HFF-Myc (cell line): ENCODE results near the gene KRTAP27-1.

ENCODE experiments used
- DNase-seq: peaks from one replicate; pipeline ENCODE4 v3.0.0-alpha.2; 2011; ENCODE audit warnings: low read depth; ENCODE audit errors: extremely low read depth
- H3K4me3 ChIP-seq: replicated peaks from 2 replicates; pipeline ENCODE4 v1.5.1; 2011; ENCODE audit warnings: low read depth, mild to moderate bottlenecking, control low read depth, low read length
- TF ChIP-seq, protein P1 (sequence below): IDR thresholded peaks from 2 replicates; pipeline ENCODE4 v1.5.1; 2012; ENCODE audit warnings: mild to moderate bottlenecking, low read depth, low read length, control low read depth; ENCODE audit errors: missing control alignments

Gene KRTAP27-1

DNA sequence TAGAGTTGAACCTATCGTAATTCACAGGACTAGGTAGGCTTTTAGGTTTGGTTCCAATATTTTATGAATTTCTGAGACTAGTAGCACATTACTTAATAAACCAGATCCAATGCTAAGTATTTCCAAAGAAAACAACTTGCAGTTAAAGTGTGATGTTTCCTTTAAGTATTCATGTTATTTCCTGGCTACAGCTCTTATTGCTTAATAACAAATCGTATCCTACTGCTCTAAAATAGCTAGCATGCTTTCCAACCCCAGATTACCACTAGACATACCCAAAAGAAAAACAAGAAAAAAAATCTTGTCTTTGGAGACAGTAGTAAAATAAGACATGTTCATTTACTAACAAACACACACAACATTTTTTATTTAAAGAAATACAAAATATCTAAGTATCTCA, 898 bp downstream of the KRTAP27-1 start:
- DNase-seq, result no peak
- H3K4me3 ChIP-seq, result no peak overlapping the region
- TF ChIP-seq, protein P1, sequence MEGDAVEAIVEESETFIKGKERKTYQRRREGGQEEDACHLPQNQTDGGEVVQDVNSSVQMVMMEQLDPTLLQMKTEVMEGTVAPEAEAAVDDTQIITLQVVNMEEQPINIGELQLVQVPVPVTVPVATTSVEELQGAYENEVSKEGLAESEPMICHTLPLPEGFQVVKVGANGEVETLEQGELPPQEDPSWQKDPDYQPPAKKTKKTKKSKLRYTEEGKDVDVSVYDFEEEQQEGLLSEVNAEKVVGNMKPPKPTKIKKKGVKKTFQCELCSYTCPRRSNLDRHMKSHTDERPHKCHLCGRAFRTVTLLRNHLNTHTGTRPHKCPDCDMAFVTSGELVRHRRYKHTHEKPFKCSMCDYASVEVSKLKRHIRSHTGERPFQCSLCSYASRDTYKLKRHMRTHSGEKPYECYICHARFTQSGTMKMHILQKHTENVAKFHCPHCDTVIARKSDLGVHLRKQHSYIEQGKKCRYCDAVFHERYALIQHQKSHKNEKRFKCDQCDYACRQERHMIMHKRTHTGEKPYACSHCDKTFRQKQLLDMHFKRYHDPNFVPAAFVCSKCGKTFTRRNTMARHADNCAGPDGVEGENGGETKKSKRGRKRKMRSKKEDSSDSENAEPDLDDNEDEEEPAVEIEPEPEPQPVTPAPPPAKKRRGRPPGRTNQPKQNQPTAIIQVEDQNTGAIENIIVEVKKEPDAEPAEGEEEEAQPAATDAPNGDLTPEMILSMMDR, result no peak

DNA sequence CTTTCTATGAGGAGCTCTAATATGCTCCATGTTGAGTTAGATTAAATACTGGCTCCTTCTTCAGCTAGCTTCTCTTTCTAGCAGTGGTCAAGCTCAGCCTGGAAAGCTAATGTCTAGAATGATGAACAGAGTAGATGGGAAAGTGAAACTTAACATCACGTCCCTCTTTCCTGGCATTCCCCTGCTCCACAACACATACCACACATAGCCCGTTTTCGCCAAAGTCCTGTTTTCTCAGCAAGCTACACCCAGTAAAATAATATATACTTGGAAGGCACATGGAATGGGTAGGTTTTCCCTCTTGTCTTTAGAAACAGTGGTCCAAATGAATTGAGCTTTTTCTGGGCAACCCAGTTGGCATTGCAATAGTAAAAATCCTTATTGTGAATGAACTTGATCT, 3.8 kb downstream of the KRTAP27-1 start:
- TF ChIP-seq, protein P1, result no peak
- DNase-seq, result no peak
- H3K4me3 ChIP-seq, result no peak overlapping the region

DNA sequence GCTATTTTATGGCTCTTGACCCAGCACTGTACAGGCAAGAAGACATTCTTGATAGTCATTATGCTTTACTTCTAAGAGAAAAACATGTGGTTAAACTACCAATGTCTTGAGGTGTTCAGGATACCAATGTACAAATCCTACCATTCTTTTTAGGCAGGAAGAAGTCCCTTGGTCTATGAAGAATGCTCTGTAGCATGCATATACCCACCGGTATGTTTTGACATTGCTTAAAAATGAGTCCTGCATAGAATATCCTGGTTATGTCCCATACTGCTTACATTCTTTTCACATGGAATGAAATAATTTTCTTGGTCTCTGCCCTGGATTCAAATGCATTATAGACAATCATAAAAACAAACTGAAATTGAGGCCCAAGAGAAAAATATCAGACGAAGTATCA, 4.8 kb downstream of the KRTAP27-1 start:
- TF ChIP-seq, protein P1, result no peak
- H3K4me3 ChIP-seq, result no peak overlapping the region
- DNase-seq, result no peak

DNA sequence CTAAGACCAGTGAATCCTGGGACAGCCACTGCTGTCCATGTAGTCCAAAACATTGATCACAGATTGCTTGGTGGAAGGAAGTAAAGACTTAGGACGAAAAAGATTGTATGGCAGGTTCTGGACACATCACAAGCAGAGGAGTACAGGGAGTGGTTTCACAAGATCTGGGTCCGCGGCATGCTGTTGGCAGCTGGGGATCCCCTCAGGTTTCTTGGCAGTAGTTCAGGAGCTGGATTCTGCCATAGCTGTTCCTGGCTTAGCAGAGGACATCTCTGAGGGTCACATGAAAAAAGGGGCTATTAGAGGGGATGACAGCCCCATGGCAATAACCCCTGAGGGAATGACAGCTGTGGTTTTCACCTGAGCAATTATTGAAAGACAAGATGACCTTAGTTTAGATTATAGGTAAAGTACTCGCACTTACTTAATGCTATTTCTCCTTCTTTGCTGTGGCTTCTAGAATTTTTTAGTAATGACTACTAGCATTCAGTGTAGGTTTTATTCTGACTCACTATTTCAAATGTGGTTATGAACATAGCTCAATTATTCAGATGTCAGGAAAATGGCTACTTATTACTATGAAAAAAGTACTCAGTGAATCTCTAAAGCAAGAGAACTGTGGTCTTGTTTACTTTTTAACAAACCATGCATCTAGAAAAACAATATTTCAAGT, 8.2 kb downstream of the KRTAP27-1 start:
- no peak overlapping the region for H3K4me3 ChIP-seq
- DNase-seq, result no peak
- TF ChIP-seq, protein P1, result no peak

DNA sequence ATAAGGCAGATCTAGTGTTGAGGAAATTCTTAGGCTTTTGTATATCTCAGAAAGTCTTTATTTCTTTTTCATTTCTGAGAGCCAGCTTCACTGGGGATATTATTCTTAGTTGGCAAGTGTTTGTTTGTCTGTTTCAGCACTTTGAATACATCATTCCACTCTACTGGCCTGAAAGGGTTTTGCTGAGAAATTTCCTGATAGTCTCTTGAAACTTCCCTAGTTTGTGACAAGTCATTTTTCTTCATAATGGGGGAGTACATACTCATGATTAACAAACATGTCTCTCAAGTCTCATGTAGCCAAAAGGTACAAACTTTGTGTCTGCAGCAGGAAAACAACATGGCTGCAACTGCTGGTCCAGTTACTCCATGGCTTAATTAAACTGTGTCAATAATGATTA, 11.1 kb downstream of the KRTAP27-1 start:
- TF ChIP-seq, protein P1, result no peak
- no peak for DNase-seq
- H3K4me3 ChIP-seq, result no peak overlapping the region

DNA sequence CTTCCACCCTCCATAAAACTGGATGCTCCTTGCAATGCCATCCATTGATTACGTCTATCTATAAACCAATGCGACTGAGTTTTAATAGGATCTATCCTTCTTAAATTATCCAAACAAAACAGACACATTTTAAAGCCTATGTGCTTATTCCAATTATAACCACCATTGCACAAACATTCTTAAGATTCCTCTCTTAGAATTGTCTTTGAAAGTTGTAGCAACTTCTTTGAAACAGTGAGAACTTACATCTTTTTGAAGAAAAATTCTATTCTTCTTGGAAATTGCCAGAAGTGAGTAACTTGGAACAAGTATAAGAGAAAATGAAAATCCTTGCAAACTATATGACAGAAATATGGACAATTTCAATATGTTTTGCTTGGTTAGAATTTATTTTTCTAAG, 17.3 kb downstream of the KRTAP27-1 start, which contains the start of gene KRTAP26-1:
Gene KRTAP26-1 (minus strand): TSS at position 101 of the 400 bp plus-strand sequence. CDS start 280 bp downstream, outside the sequence.
- TF ChIP-seq, protein P1, result no peak
- no peak for DNase-seq
- H3K4me3 ChIP-seq, result no peak within 1 kb of the TSS

DNA sequence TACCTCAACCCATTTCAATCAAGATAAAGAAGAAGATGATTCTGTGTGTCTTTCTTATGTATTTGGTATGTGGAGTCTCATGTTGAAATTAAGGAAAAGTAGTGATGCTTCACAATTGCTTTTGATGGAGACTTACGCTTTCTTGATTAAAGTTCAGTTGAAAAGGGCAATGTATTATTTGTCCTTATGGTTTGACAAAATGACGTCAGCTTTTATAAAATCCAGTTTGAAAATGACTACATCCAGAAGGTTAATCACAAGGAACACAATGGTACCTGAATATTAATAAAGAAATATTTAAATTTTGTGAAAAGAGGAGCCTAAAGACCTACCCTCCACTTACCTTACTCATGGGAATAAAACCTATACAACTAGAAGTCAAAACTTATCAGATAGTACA, 21.8 kb downstream of the KRTAP27-1 start:
- TF ChIP-seq, protein P1, result no peak
- no peak for DNase-seq
- H3K4me3 ChIP-seq, result no peak overlapping the region
